GM21360 (cell line): ENCODE measurements around the gene ACCS.

Source experiments
- ATAC-seq: cut with Tn5 transposase; IDR thresholded peaks from one replicate; pipeline ENCODE4 v1.9.1; 2021; ENCODE audit warnings: mild to moderate bottlenecking, moderate library complexity; ENCODE audit not compliant: unreplicated experiment

The ACCS gene, protein sequence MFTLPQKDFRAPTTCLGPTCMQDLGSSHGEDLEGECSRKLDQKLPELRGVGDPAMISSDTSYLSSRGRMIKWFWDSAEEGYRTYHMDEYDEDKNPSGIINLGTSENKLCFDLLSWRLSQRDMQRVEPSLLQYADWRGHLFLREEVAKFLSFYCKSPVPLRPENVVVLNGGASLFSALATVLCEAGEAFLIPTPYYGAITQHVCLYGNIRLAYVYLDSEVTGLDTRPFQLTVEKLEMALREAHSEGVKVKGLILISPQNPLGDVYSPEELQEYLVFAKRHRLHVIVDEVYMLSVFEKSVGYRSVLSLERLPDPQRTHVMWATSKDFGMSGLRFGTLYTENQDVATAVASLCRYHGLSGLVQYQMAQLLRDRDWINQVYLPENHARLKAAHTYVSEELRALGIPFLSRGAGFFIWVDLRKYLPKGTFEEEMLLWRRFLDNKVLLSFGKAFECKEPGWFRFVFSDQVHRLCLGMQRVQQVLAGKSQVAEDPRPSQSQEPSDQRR

DNA sequence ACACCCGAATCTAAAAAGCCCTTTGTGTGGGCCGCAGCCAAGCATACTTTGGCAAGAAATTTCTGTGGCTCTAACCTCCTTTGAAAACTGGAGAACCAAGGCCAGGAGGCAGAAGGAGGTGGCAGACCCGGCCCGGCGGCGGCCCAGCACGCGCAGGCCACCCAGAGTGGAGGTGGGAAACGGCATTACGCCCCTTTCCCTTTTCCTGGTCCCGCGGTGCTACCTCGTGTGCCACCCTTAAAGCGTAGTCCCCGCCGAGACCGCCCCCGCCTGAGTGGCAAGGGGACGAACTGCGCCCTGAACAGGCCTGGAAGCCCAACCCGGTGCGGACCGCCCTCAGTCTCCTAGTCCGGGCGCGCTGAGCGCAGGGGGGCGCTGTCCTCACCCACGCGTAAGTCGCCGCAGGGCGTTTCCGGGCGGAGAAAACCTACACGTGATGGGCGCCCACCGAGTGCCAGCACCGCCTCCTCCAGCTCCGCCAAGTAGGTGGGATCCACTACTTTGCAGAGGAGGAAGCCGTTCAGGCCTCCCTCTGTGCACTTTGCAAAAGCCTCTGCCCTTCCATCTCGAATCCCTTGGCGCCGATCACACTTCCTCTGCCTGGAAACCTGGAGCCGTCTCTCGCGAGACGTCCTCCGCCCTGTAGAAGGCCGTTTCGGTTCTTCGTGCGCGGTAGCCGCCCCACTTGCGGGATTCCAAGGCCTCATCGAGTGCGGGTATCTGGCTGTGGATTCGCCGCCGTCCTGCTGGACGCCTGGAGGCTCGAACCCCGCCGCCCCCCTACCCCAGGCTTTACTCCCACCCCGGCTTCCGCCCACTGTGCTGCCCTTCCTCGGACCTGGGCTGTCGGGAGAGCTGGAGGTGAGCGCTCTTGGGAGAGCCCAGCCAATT lies at the start of gene ACCS:
Gene ACCS, plus strand, starts transcription at position 430 of the 891 bp plus-strand sequence. CDS start 1,358 bp downstream, outside the sequence.
- ATAC-seq = peak; percentile 96

DNA sequence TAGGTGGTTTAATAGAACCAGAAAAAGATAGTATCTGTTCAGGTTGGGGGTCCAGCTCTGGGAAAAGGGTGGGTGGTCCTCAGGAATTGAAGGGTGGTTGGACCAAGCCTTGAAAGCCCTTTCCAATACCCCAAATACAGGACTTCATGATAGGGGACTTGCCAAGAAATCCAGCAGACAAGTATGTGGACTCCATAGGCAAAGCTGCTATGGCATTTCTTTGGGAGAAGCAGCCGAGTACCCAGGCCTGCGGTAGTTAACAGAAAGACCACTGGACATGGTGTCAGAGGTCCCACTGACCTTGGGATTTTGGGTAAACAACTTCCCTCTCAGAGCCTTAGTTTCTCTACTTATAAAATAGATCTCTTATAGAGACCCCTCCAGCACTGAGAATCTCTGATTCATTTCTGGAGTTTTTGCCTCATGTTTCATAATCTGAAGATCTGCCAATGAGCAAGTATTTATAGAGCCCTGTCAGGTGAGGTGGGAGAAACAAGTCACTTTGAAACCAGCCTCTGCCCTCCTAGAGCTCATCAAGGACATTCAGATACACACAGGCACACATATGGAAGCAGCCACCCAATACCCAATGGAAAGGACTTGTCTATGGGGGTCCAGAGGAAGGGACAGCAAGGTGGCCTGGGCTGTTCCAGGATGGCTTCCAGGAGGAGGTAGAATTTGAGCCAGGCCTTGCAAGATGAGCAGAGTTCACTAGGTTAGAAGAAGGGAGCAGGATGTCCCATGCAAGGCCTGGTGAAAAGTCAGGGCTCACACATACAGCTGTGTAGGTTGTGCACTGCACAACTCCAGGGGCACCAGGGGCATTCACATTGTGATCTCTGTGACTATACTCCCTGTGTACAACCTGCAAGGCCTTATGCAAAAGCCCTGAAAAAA lies 49.3 kb upstream of the ACCS start:
- no peak for ATAC-seq

DNA sequence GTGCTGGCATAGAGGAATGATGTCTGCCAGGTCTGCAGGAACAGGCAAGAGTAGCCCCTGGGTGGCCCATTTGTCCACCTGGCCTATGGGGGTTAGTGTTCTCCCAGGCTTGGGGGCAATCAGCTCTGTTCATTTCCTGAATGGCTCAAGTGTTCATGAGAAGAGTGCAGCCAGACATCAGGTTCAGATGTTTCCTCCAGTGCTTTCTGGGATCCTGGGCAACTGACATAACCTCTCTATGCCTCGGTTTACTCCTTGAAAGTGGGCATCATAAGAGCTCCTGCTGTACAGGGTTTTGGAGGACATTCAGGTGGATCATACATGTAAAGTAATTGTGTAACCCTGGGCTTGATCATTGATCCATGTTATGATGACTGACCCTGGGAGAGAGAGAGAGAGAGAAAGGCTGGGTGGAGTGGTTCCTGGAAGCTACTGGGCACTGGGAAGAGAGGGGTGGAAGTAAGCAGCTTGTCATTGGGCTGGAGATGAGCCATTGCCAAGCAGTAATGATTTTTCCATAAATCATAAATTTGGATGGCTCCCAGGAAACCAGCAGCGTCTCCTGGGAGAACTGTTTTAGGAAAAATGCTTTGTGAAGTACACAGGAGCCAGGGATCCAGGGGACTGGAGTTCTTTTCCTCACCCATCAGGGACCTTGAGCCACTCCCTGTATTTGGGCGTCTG lies 48.5 kb upstream of the ACCS start:
- no peak for ATAC-seq

DNA sequence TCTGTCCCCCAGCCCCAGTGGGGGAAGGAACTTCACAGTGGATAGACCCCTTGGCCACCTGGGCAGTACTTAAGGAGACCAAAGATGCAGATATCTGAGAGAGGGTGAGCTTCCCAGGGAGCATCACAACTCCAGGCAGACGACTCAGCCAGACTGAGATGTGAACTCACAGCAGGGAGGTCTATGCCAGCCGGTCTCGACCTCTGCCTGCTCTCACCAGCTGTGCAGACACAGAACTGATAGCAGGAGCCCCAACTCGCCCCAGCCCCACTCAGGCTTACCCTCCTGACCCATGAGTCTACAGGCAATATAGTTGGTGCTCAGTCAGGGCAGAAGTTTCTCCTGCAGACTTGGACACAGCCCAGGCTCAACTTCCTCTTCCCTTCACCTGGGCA lies 47.9 kb upstream of the ACCS start:
- no peak for ATAC-seq

DNA sequence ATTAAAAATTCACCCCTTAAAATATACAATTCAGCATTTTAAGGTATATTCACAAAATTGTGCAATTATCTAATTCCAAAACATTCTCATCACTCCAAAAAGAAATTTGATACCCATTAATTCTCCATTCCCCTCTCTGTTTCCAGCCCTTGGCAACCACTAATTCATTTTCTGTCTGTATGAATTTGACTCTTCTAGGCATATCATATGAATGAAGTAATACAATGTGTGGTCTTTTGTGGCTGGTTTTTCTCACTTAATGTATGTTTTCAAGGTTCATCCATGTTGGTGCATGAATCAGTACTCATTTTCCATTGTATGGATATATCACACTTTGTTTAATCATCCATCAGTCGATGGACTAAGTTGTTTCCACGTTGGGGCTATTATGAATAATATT lies 47.2 kb upstream of the ACCS start:
- no peak for ATAC-seq

DNA sequence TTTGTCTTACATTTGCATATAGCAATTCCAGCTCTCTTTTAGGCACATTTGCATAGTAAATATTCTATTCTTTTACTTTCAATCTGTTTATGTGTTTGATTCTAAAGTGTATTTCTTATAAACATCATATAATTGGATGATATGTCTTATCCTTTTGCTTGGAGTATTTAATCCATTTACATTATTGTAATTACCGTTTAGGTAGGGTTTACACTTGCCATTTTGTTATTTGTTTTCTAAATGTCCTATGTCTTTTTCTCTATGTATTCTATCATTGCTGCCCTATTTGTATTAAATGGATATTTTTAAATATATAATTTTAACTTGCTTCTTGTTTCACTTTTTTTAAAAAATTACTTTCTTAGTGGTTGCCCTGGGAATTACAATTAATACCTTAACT lies 41.1 kb upstream of the ACCS start:
- ATAC-seq = no peak

DNA sequence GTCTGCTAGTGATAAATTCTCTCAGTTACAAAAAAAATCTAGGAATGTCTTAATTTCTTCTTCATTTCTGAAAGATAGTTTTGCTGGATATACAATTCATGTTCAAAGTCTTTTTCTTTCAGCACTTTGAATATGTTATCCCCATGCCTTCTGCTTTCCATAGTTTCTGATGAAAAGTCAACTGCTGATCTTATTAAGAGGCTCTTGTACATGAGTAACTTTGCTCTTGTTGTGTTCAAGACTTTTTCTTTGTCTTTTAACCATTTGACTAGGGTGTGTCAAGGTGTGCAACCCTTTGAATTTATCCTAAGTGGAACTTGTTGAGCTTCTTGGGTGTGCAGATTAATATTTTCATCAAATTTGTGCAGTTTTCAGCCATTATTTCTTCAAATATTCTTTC lies 40.3 kb upstream of the ACCS start:
- ATAC-seq = no peak

DNA sequence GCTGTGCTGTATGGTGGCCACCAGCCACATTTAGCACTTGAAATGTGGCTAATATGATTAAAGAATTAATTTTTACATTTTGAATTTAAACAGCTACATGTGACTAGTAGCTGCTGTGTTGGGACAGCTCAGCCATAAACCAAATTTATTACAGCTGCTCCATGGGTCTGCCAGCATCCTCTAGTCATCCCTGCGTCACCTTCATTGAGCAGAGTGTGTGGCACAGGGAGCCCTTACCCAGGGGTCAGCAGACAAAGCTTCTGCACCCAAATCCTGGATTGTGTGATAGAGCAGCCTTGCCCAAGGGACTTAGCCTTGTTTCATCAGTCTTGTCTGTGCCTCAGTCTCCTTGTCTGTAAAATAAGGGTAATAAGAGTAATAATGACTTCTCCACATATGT lies 37.7 kb upstream of the ACCS start:
- ATAC-seq = no peak

DNA sequence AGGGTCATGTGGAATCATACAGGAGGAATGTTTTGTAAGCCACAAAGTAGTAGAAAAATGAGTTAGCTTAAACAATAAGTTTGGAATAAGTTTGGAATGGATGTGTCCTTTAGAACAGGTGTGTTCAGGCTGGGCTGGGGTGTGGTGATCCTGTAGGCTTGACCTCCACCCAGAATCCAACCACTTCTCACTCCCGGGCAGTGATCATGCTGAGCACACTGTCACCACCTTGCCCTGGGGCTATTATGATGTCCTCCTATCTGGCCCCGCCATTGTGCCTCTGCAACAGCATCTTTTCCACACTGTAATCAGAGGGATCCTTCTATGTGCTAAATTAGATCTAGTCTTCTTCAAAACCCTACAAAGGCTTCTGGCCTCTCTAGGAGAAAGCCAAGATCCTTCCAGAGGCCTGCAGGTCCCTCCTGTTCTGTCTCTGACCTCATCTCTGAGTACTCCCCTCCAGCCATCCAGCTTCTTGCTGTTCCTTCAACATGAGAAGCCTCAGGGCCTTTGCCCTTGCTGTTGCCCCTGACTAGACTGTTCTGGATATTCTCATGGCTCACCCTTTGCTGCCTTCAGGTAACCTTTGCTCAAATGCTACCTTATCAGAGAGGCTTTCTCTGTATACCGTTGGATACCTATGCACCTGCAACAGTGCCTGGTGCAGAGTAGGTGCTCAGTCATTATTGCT lies 37.1 kb upstream of the ACCS start:
- ATAC-seq = no peak

DNA sequence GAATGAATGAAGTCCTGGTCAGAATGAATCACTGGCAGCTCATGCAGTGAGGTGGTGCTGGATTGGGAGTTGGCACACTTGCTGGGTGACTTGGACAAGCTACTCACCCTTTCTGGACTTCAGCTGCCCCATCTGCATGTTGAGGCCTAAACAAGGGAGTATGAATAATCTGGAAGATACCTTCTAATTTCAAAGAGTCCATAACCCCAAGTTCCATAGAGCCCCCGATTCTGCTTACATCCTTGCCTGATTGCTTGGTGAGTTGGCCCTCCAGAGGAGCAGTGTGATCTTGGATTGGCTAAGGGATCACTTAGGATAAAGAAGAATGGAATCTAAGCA lies 36.6 kb upstream of the ACCS start:
- ATAC-seq = no peak

DNA sequence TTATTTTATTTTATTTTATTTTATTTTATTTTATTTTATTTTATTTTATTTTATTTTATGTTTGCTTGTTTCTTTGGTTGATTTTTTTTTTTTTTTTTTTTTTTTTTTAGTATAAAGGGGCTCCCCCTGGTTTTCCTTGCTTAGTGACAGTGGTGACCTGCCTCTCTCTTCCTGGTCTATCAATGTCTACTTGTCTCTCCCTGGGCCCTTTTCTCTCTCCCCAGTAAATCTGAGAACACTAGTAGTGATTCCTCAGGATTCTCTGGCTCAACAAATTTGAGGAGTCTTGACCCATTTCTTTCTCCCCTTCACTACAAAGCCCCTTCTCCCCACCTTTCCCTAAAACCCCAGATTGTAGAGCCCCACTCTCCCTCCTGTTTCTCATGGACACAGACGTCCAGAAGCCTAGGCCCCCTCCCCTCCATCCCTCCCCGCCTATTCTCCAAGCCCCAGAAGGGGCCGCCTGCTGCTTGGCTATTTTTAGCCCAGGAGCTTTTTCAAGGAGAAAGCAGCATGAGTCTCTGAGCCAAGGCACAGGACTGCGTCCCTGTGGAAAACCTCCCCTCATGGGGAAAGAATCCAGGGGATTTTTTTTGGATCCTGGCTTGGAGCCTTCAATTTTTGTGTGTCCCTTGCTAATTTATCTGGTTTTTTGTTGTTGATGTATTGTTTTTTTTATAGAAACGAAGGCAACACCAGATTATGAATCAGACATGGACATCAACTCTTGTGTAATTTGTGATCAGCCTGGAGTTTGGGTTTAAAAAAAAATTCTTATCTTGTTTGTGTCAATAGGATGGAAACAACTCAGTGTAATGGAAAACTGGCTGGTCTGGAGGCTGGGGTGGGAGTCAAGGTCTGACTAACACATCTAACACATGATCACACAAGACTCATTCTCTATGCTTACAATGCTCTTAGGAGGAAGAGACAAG lies 35.8 kb upstream of the ACCS start:
- no peak for ATAC-seq

DNA sequence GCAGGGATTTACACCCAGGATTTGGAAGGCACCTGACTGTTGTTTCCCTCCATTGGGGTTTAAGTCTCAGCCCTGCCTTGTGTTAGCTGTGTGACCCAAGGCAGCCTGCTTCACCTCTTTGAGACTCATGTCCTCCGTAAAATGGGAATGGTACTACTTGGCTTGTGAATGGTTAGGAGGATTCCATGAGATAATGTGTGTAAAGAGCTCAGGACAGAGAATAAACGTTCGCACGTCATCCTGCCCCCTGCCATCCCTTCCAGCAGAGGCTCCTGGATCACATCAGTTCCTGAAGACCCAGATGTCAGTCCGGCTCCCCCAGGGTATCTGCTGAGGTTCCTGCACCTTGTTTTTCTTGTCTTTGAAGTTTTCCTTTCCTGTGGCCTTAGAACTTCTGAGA lies 35.1 kb upstream of the ACCS start:
- no peak for ATAC-seq

DNA sequence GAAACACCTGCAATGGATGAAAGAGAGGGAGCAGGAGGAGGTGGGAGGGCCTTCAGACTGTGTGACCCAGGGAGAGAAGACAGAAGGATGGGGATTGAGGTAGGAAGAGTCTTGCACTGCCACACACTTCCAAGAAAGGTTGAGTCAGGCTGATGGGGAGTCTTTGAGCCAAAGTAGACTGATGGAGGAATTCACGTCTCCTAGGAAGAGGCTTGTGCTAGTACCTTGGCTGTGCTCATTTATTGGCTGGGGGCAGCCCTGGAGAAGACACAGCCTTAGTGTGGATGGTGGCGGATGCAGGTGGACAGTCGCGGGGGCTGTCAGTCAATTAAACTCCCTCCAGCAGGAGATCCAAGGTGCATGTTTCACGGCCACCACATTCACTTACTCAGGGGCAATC lies 34.5 kb upstream of the ACCS start:
- ATAC-seq = no peak

DNA sequence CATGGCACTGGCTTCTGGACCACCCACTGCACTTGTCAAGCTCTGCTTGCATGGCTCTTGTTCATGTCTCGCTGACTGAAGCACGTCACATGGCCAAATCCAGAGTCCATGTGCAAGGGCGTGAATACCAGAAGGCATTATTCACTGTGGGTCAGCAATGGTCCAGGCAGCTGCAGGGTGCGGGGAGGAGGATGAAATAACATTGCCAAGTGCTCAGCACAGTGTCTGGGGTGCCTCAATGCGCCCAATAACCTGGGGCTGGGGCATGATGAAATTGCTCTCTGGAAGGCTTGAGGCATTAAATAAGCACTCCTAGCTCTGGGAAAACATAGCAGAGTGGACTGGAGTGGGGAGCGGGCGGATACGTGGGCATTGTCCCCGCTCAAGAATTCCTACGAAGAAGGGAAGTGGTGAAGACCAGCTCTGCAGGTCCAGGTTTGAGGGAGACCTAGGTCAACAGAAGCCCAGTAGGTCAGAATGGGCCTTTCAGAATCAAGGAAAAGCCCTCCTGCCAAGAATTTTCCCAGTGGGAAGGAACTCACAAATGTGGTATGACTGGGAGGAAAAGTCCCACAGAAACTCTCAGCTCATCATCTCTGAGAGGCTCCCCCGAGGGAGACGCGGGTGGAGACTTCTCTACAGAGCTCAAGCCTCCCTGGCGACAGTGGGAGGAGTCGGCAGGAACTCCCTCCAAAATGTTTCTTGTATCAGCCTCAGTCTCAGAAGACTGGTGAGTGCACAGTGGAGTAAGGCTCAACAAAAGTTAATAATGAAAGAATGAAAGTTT lies 33.6 kb upstream of the ACCS start:
- ATAC-seq = no peak

DNA sequence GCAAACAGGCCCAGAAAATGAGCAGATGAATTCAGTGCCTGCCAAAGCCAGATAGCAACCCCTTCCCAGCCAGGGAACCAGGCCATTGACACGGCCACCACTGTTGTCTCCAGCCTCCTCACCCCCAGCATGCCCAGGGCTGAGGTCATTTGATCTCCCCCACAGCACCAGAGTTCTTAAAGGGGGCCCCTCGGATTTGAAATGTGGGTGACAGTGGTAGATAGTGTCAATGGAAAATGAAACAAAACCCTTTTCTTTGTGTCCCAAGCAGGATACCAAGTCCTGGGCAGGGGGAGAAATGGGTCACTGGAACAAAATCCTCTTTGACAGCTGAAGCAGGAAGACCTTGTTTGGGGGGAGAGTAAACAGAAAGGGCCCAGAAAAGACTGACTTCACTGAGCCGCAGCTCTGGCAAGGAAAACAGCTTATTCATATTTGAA lies 32.6 kb upstream of the ACCS start:
- no peak for ATAC-seq

DNA sequence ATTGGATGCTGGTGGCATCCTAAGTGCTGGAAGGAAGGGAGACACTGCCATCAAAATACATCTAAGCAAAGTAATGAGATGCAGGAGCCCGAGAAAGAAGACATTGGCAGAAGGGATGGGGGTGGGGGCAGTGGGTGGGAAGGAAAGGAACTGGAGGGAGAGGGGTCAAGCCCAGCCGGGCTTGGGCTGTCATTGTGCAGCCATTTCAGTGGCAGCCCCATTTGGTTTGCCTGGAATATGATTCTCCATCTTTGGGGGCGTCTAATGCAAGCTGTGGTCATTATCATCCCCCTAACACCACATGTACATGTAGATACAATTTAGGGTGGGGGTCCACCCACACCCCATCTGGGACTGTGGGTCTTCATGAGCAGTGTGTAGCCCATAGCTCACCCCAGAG lies 32.2 kb upstream of the ACCS start:
- no peak for ATAC-seq

DNA sequence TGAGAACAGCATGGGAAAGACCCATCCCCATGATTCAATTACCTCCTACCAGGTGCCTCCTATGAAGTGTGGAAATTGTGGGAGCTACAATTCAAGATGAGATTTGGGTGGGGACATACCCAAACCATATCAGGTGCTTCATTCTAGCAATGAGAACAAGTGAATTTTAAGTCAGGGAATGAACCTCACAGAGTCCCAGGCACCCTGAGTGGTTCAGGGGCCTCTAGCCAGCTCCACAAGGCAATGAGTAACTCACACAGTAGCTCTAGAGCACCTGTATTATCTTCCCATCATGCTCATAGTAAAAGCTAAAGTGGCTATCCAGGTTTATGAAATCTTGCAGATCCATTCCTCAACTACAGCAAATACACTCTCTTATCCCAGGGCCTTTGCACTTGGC lies 31.4 kb upstream of the ACCS start:
- ATAC-seq = no peak
